ENCODE results near the gene STK32C.

Gene STK32C

DNA sequence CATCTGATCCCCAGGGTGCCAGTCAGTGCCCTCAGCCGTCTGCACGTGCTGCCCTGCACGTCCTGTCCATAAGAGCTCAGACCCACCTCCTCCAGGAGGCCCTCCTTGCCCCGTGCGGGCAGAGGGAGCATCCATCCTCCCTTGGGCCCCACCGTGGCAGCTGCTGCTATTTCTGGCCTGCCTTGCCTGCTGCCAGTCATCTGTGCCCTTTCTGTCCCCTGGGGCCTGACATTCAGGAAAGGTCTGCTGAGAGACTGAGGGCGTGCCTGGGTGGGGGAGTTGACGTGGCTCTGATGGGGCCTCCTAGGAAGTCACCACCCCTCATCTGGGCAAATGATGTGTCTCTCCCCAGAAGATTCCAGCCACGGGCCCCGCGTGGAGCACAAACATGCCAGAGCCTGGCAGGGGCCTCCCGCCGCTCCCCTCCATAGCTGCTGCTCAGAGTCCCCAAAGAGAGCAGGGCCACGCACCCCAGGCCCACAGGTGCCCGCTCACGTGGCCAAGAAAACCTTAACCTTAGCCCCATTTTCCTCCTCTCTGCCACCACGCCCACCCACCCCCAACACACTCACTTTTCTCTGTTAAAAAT, 99.2 kb downstream of the STK32C start:
- no peak for DNase-seq (ENCODE audit: low read depth)

DNA sequence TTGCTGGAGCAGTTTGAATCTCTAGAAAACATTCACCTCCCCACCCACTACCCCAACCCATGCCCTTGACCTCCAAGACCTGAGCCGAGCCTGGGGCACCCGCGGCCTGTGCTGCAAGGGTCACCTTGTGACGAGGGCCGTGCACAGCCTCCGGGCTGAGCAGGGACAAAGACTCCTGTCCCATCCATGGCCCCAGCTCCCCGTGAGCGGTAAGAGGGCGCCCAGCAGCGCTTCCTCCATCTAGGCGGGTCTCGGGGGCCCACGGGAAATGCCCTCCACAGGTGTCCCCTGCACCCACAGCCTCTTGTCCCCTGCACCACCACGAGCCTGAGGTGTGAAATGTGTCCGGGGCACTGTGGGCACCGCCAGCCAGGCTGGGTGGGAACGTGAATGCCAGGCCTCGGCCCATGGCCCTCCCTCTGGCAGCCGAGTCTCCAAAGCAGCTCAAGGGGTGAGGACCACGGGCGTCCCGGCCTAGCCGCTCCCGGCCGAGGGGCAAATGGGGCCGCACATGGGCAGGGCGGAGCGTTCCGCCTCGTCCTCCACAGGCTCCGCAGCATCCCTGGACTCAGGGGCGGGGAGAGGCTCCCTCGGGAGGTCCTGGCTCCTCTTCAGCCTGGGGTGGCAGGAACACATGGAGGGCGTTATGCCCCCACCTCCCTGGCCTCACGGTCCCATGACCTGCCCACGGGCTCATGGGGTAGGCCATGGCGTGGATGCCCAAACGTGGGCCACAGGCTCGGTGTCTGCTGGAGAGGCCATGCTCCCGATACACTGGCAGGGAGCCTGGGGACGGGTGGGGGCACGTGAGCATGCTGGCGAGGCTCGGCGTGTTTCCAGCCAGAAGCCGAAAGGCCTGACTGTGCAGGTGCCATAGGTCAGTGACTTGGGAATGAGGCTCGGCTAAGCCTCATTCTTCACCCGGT, 100.0 kb downstream of the STK32C start:
- DNase-seq (ENCODE audit: low read depth) = no peak

- DNase-seq (ENCODE audit: low read depth) = no peak
Measured at GRCh38 chr10:132206806-132207535, 100.8 kb downstream of the STK32C start.

DNA sequence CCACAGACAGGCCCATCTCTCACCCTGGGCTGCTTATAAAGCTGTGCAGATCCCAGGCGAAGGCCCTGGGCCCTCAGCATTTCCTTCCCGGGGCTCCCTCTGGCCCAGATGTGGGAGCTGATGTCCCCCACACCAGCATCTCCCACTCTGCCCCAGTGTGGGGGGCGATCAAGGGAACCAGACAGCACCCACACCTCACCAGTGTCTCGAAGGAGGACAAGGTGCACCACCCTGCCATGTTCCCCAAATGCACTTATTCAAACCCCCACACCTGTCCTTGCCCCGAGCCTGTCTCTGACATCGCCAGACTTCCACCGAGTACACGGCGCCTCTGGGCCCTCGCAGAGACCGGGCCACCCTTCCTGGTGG, 101.4 kb downstream of the STK32C start:
- DNase-seq (ENCODE audit: low read depth) = no peak

DNA sequence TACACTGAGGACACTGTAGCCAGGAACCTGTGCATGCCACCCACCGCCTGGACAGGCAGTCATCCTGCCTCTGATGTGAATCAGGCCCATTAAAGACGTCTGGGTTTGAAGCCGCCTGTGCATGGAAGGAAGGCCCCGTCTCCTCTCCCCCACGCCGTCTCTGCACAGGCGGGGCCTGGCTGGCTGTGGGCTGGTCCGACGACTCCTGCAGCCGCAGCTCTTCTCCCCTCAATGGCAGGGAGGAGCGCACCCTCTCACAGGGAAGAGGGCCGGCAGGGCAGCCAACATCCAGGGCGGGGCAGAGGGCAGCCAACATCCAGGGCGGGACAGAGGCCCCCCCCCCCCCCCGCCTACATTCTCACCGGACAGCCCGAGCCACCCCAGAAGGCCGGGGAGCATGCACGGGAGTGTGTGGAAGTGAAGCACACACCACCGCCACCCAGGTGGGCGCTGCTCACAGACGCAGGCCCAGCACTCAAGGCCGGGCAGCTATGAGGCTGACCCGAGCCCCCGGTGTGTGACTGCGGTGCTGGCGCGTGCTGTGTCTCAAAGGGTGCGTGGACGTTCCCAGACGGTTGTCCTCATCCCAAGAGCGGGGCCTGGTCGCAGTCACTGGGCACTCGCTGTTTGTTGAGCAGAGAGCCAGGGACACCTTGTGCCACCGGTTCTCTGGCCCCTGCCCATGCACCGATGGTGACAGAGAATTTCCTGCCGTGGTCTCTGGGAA, 101.9 kb downstream of the STK32C start:
- DNase-seq (ENCODE audit: low read depth) = no peak

GRCh38 chr10:132204781-132205473, 102.8 kb downstream of the STK32C start:
- no peak for DNase-seq (ENCODE audit: low read depth)

DNA sequence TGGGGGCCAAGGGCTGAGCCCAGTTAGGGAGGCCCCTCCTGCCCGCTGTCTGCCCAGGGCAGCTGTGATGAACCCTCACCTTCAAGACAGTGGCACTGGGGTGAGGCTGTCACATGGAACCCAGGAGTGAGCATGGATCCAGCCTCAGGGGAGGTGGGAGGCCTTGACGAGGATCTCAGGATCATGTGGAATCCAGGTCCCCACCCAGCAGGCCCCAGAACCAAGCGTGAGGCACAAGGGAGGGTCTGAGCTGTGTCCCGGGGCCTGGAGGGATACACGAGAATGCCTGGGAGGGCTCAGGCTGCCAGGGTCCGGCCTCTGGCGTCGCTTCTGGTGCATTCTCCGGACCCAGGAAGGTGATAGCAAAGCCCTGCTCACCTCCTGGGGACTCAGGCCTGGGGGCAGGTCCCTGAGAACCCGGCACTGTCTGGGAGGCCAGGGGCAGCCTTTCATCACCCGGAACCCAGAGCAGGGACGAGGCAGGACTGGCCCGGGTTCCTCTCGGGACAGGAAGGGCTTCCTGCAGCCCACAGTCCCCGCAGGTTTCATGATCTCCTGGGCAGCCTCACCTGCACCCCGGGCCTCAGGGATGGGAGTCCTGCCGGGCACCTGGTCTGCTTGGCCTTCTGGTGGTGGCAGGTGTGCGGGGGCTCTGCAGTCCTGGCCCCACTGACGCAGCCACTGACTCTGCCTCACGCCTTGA, 103.5 kb downstream of the STK32C start:
- no peak for DNase-seq (ENCODE audit: low read depth)

DNA sequence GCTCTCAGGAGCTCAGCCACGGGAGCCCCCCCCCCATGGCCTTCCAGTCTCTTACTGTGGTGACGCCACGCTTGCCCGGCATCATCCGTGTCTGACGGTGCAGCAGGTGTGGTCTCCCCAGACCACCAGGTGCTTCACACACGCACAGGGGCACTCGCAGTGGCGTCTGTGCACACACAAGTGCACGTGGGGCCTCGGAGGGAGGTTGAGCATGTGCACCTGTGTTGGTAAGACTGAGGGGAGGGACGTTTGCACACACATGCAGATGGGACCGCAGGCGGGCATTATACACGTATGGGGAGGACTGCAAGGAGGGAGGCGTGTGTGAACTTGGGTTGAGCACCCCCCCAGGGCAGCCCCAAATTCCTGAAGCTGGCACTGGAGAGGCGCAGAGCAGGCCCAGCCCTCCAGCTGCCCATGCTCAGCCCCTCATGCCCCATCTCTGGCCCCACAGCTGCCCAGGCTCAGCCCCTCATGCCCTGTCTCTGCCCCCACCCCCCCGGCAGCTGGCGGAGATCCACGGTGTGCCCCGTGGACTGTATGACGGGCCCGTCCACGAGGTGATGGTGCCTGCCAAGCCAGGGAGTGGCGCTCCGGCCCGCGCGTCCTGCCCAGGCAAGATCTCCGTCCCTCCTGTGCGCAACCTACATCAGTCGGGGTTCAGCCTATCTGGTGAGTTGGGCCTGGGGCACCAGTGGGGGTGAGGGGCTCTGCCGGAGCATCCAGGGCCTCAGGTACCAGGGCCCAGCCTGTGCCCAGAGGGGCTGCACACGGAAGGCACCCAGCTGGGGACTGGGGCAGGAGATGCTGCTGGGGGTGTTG, 104.3 kb downstream of the STK32C start:
- DNase-seq (ENCODE audit: low read depth) = no peak

DNA sequence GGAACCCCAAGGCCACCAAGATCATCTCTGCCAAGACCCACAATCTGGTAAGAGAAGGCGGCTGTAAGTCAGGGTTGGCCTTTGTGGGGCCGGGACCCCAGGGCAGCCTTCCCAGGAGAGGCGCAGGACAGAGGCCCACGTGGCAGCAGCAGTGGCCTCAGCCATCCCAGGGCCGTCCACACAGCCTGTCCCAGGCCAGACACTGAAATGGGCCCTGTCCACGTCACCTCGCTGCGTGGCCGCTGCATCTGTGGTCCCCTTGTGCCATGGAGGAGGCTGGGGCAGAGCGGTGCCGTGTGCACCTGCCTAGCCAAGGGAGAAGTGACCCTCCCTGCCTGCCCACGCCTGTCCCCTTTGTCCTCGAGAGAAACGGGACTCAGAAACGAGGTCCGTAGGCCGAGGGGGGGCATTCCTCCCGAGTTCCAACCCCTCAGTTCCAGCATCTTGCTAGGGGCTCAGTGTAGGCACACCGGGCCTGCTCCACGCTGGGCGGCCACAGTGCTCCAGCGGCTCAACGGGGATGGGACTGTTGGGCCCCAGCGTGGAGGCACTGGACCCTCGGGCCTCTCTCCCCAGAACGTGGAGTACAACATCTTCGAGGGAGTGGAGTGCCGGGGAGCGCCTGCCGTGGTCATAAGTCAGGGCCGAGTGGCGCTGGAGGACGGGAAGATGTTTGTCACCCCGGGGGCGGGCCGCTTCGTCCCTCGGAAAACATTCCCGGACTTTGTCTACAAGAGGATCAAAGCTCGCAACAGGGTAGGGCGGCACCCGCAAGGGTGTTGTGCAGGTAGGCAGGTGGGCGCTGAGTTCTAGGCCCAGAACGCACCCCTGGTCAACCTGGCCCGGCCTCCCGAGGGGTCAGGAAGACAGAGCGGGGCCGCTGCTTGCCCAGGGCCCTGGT, 105.4 kb downstream of the STK32C start:
- no peak for DNase-seq (ENCODE audit: low read depth)

GRCh38 chr10:132201111-132201969, 106.4 kb downstream of the STK32C start:
- no peak for DNase-seq (ENCODE audit: low read depth)

GRCh38 chr10:132200344-132201110, 107.2 kb downstream of the STK32C start:
- no peak for DNase-seq (ENCODE audit: low read depth)

- DNase-seq (ENCODE audit: low read depth) = no peak
Measured at GRCh38 chr10:132199854-132200311, 107.9 kb downstream of the STK32C start.

DNA sequence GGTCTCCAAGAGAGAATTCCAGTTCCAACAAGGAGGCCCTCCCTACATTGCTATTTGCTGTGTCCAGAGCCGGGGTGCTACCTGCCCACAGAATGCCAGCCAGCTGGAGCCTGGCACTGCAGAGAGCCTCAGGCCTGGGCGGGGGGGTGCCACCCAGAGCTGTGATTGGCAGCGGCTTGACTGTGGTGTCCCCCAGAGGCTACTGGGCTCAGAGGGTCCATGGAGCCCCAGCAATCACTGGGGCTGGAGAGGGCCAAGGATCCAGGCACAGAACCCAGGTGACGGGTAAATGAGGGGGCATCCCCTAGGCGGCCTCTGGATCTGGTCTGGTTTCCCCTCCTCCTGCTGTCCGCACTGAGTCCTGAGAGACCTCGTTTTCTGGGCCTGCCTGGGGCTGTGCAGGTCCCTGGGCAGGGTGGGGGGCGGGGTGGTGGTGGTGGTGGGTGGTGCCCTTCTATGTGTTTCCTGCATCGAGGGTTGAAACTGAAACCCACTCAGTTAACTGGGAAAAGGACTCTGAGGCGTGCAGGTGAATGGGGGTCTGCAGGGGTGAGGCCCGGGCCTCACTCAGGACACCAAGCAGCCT, 108.4 kb downstream of the STK32C start:
- DNase-seq (ENCODE audit: low read depth) = no peak

GRCh38 chr10:132198381-132199181, 109.2 kb downstream of the STK32C start:
- no peak for DNase-seq (ENCODE audit: low read depth)

- no peak for DNase-seq (ENCODE audit: low read depth)
Measured at GRCh38 chr10:132198068-132198370, 109.7 kb downstream of the STK32C start.

Data from activated T-cell treated with anti-CD3 and anti-CD28 coated beads for 1 hour (primary cell).